Stimulated activated CD8-positive, alpha-beta memory T cell treated with anti-CD3 and anti-CD28 coated beads, Interleukin-2, amount 100 ng/mL, for 48 hours (primary cell): ENCODE results near the gene MAP2K5.
"Not testable (repeated sequence)": the region's sequence is repeated elsewhere in the genome, so short reads cannot be mapped to it uniquely, and the experiment has no call there.

ENCODE experiments used
- DNase-seq, 2 donors: peaks; one replicate each; pipeline ENCODE4 v3.0.0-alpha.2; 2020; ENCODE audit warnings: low read depth in 2 of 2

Gene MAP2K5

GRCh38 chr15:67601073-67601472, 58.6 kb downstream of the MAP2K5 start:
- no peak for DNase-seq

- DNase-seq = no peak
Measured at GRCh38 chr15:67603063-67603462, 60.6 kb downstream of the MAP2K5 start.

- DNase-seq = no peak
Measured at GRCh38 chr15:67605871-67606270, 63.4 kb downstream of the MAP2K5 start.

DNA sequence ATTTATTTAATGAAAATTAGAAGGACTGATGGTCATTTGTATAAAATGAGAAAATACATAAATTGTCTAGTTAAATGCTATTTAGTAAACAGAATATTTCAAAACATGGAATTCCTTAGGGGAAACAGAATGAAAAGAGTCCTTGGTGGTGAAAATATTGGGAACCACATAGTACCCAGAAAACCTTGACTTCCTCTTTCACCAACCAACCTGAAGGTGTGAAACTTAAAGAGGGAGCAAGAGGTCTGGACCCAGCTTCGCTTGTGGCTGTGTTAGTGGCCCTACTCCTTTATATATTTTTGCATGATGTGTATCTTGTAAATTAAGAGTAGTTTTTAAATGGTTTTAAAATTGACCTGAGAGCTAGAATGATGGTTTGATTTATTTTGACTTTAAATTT, 64.2 kb downstream of the MAP2K5 start:
- no peak for DNase-seq

- no peak for DNase-seq
Measured at GRCh38 chr15:67607329-67607728, 64.8 kb downstream of the MAP2K5 start.

DNA sequence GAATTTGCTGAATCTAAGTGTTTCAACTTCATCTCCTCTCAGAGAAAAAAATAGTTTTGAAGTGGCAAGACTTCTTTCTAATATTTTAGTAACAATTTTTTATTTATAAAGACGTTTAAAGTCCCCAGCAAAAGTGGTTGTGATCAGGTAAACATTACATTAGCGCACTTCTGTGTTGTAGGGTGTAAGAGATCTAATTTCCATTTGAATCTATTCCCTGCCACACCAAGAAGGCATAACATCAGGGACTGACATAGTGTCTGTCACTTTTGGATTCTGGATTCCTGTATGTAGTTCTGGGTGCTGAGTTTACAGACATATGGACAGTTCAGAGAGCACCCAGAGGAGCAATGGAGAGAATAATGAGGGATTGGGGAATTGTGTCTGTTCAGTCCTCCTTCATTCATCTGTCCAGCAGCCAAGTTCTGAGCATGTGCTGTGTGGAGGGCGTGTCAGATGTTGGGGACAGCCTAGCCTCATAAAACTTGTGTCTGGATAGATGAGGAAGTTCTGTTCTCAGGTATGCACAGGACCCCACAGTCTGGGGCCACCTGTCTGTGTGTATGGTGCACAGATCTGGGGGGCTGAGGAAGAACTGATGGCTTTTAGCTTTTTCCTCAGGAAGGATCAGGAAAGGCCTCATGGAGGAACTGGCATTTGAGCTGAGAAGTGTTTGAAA, 65.6 kb downstream of the MAP2K5 start:
- no peak for DNase-seq

- DNase-seq = no peak
Measured at GRCh38 chr15:67608638-67608959, 66.1 kb downstream of the MAP2K5 start.

DNA sequence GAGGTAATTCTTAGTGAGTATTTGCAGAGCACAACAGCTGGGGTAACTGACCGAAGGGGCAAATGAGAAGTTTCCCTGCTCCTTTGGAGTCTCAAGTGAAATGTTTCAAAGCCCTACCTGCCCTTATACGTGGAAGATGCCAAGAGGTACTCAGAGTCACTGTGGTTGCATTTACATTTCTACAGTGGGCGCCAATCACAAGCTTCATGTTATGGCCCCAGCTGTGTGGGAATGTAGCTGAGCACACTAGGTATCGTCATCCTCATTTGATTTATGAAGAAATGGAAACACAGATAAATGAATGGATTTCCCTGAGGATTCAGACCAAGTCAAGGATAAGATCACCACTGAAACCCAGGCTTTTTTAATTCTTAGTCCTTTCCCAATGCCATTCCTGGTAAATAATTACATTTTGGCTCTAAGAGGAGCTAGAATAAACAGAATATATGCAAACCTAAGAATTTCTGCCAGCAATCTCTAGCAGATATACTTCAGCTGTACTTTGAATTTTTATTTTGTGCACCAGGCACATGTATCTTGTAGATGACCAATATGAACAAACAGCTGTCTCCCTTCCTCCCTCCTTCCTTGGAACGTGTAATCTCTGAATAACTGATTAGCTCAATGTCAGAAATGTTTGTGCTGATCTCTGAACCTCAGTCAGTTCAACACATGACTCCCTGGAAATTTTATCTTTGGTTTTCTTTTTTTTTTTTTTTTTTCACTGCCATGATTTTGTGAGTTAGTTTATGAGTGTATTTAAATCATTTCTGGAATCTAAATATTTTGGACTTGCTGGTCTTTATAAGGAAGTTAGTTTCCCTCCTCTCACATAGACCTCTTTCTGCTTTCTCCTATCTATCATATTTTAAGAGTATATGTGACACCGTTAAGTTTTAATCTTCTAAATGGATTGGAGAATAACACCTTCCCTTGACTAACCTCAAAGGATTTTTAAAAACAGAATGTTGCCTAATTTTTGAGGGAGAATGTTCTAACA, 69.2 kb downstream of the MAP2K5 start:
- no peak for DNase-seq

DNA sequence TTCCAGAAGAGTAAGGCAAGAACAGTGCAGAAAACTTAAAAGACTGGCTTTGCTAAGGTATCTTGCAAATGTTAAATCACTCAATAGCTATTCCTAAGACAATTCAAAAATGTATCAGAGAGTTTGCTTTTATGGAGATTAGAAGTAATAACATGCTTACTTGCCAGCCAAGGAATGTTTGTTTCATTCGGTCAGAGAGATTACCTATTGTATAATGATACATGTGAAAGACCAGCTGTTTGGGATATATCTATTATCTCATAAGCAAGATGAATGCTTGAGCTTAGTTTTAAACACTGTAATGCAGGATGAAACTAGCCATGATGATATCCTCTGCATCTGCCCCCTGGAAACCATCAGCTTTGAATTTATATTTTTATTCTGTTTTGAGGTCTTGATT, 70.7 kb downstream of the MAP2K5 start:
- no peak for DNase-seq

DNA sequence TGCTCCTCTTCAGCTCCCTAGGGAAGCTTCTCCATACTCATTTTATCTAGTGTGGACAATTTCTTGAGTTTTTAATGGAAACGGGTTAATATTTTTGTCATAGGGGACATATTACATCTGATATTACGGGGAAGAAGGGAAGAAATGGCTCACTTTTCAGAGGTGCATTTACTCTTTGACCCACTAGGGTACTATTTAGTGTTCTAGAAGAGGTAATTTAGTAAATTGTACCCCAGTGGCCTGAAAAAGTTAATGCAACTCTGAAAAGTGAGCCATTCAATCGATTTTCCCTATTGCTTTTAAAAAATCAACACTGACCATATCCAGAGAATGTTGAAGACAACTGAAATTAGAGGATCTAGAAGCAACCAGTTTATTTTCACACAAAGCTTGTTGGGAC, 71.2 kb downstream of the MAP2K5 start:
- no peak for DNase-seq

GRCh38 chr15:67615131-67615534, 72.6 kb downstream of the MAP2K5 start:
- DNase-seq = not testable (repeated sequence)

DNA sequence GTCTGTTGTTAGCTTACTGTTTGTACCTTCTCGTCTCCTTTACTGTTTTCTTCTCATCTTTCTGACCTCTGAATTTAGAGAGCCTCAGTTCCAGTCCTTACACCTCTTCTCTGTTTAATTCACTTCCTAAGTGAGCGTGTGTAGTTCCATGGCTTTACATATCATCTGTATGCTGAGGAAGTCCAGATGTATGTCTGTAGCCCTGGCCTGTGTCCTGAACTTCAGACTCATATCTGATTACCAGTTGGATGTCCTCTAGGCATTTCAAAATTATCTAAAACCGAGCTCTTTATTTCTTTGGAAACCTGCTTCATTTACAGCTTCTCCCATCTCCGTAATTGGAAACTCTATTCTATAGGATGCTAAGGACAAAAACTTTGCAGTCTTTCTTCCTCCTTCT, 75.8 kb downstream of the MAP2K5 start:
- DNase-seq = no peak

- no peak for DNase-seq
Measured at GRCh38 chr15:67622110-67622509, 79.6 kb downstream of the MAP2K5 start.

- no peak for DNase-seq
Measured at GRCh38 chr15:67632261-67632660, 89.8 kb downstream of the MAP2K5 start.

- not testable (repeated sequence) for DNase-seq
Measured at GRCh38 chr15:67635950-67636349, 93.4 kb downstream of the MAP2K5 start.

DNA sequence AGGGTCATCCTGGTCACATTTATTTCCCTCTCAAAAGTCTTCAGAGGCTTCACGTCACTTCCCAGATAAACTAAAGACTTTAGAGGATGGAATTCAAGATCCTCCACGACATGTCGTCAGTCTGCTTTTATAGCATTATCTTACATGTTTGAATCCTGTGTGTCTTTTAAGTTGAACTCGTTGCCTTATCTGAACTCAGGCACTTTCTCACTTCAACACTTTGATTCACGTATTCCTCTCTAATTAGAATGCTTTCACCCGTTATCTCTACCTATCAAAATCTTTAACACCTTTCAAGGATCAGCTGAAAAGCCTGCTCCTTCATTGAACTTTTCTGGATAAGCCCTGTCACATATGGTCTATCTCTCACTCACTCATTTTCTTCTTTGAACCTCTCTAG, 97.1 kb downstream of the MAP2K5 start:
- no peak for DNase-seq

- DNase-seq = no peak
Measured at GRCh38 chr15:67641453-67641852, 99.0 kb downstream of the MAP2K5 start.

DNA sequence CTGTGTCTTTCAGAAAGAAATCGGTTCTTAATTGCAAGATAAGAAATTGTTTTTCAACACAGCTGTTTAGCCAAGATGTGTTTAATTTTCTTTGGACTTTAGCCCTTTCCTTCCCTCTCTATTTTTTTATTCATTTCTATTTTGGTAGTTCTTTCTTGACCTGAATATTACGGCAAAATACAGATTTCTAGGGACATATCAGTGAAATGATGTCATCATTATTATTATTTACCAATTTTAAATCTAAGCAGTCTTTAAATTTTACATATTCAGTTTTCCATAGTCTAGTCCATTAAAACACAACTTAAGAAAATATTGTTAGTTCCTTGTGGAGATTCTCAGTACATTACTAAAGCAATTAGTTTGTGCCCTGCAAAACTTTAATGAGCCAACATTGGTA, 104.3 kb downstream of the MAP2K5 start:
- no peak for DNase-seq

GRCh38 chr15:67652586-67652985, 110.1 kb downstream of the MAP2K5 start:
- DNase-seq = no peak

DNA sequence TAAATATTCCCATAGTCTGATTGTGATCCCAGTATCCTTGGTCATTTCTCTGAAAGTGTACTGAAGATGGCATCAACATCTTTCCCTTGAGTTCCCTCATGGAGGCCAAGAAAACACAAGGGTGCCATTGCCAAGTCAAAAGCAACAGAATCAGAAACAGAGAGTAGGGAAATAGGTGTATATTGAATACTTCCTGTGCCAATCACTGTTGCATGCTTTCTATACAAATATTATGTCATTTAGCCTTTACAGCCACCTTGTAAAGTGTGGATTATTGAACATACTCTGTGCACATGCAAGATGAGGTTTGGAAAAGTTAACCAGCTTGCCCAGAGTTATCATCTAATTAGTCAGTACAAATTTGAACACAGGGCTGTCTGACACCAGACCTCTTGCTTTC, 117.9 kb downstream of the MAP2K5 start:
- no peak for DNase-seq

DNA sequence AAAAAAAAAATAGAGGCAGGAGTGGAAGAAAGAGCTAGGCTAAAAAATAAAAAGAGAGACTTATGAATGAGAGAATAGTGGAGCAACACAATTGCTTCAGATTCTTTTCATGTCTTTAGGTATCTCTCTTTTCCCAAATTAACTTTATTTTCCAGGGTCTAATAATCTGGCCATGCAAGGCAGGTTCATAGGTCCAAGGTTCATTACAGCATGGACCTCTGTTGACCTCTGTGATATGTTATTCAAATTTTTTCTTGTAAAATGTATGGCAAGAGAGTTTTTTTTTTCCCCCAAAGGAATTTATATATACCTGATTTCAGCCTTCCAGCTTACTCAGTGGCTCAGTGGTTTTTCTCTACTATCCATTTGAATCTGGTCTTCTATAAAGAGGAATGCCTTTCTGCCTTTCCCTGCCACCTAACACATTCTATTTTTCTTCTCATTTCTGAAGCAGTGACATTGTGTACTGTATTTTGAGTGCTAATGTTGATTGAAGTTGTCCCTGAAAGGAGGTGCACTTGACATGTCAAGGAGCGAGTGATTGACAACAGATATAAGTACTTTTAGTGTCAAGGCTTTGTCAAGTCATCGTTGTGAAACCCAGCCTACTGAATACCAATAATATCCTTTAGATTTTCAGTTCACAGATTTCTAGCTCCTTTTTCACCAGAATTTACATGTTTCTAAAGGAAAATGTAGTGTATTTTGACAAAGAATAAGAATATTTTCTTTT, 118.5 kb downstream of the MAP2K5 start:
- no peak for DNase-seq

GRCh38 chr15:67670647-67671305, 128.3 kb downstream of the MAP2K5 start:
- no peak for DNase-seq
